Inferior parietal cortex (tissue), 1 donor: ENCODE results near the gene PTPRA.
"Not testable (repeated sequence)": the region's sequence is repeated elsewhere in the genome, so short reads cannot be mapped to it uniquely, and the experiment has no call there.

Experiments
- DNase-seq: peaks from one replicate; pipeline ENCODE4 v3.0.0-alpha.2; 2016; ENCODE audit errors: extremely low spot score

The PTPRA gene

GRCh38 chr20:3044336-3044965, 171.2 kb downstream of the PTPRA start:
- no peak for DNase-seq

GRCh38 chr20:3045042-3045815, 171.9 kb downstream of the PTPRA start:
- peak; percentile 34 for DNase-seq

- peak; percentile 85 for DNase-seq
Observed at GRCh38 chr20:3045816-3046676, 172.8 kb downstream of the PTPRA start, which contains the start of gene MRPS26. MRPS26 (plus strand) TSS chr20:3046052; CDS start chr20:3046069, 17 bp downstream.

GRCh38 chr20:3046677-3047462, 173.6 kb downstream of the PTPRA start:
- no peak for DNase-seq

GRCh38 chr20:3047486-3048419, 174.5 kb downstream of the PTPRA start:
- DNase-seq: no peak

- DNase-seq: no peak
Observed at GRCh38 chr20:3051385-3052019, 178.2 kb downstream of the PTPRA start.

- DNase-seq: no peak
Observed at GRCh38 chr20:3059489-3059888, 186.2 kb downstream of the PTPRA start.

GRCh38 chr20:3064119-3064518, 190.8 kb downstream of the PTPRA start:
- DNase-seq: not testable (repeated sequence)

- DNase-seq: no peak
Observed at GRCh38 chr20:3067139-3068014, 194.1 kb downstream of the PTPRA start.

- no peak for DNase-seq
Observed at GRCh38 chr20:3068075-3068474, 194.8 kb downstream of the PTPRA start.

- DNase-seq: no peak
Observed at GRCh38 chr20:3068986-3069900, 196.0 kb downstream of the PTPRA start.

GRCh38 chr20:3070725-3071124, 197.4 kb downstream of the PTPRA start:
- no peak for DNase-seq

GRCh38 chr20:3071266-3071609, 198.0 kb downstream of the PTPRA start:
- no peak for DNase-seq

- DNase-seq: no peak
Observed at GRCh38 chr20:3071610-3072529, 198.6 kb downstream of the PTPRA start, which contains the start of gene OXT. OXT (plus strand) TSS chr20:3071620; CDS start chr20:3071656, 36 bp downstream.

- no peak for DNase-seq
Observed at GRCh38 chr20:3072530-3073250, 199.4 kb downstream of the PTPRA start.

- not testable (repeated sequence) for DNase-seq
Observed at GRCh38 chr20:3073251-3073643, 200.0 kb downstream of the PTPRA start.
